ENCODE measurements around the gene LRPPRC.

The LRPPRC gene

GRCh38 chr2:43985359-43985758 lies 10.4 kb downstream of the LRPPRC start:
- in situ Hi-C loops (cut with HindIII; ENCODE audit: low sequenced_read_pairs), result no loop called here
- no peak for TF ChIP-seq CTCF (IDR thresholded peaks at IDR 0.05; ENCODE audit: low read depth, low read length)
- no peak overlapping the region for H3K4me3 ChIP-seq (ENCODE audit: low read depth, low read length)
- DNase-seq (ENCODE audit: low read depth, low spot score), result no peak

- DNase-seq (ENCODE audit: low read depth, low spot score), result no peak
- no peak for TF ChIP-seq CTCF (IDR thresholded peaks at IDR 0.05; ENCODE audit: low read depth, low read length)
- in situ Hi-C loops (cut with HindIII; ENCODE audit: low sequenced_read_pairs), result no loop called here
- H3K4me3 ChIP-seq (ENCODE audit: low read depth, low read length), result no peak overlapping the region
These were observed 11.3 kb downstream of the LRPPRC start for GRCh38 chr2:43984533-43984932.

GRCh38 chr2:43980902-43981301 lies 14.9 kb downstream of the LRPPRC start:
- H3K4me3 ChIP-seq (ENCODE audit: low read depth, low read length), result no peak overlapping the region
- TF ChIP-seq CTCF (IDR thresholded peaks at IDR 0.05; ENCODE audit: low read depth, low read length), result no peak
- DNase-seq (ENCODE audit: low read depth, low spot score), result no peak
- in situ Hi-C loops (cut with HindIII; ENCODE audit: low sequenced_read_pairs), result no loop called here

- in situ Hi-C loops (cut with HindIII; ENCODE audit: low sequenced_read_pairs), result no loop called here
- no peak for DNase-seq (ENCODE audit: low read depth, low spot score)
- H3K4me3 ChIP-seq (ENCODE audit: low read depth, low read length), result no peak overlapping the region
- no peak for TF ChIP-seq CTCF (IDR thresholded peaks at IDR 0.05; ENCODE audit: low read depth, low read length)
These were observed 18.0 kb downstream of the LRPPRC start for GRCh38 chr2:43977677-43978375.

- in situ Hi-C loops (cut with HindIII; ENCODE audit: low sequenced_read_pairs), result no loop called here
- no peak for TF ChIP-seq CTCF (IDR thresholded peaks at IDR 0.05; ENCODE audit: low read depth, low read length)
- no peak overlapping the region for H3K4me3 ChIP-seq (ENCODE audit: low read depth, low read length)
- no peak for DNase-seq (ENCODE audit: low read depth, low spot score)
These were observed 34.9 kb downstream of the LRPPRC start for GRCh38 chr2:43960921-43961320.

- no peak overlapping the region for H3K4me3 ChIP-seq (ENCODE audit: low read depth, low read length)
- in situ Hi-C loops (cut with HindIII; ENCODE audit: low sequenced_read_pairs), result no loop called here
- no peak for DNase-seq (ENCODE audit: low read depth, low spot score)
- TF ChIP-seq CTCF (IDR thresholded peaks at IDR 0.05; ENCODE audit: low read depth, low read length), result no peak
These were observed 37.2 kb downstream of the LRPPRC start for GRCh38 chr2:43958397-43959275.
